NCI-H2029 treated with DMSO at 0.1 percent for 48 hours (cell line): ENCODE measurements around the gene TMCO5A.
"Not testable (repeated sequence)": the region's sequence is repeated elsewhere in the genome, so short reads cannot be mapped to it uniquely, and the experiment has no call there.

Experiments
- DNase-seq: peaks from one replicate; lab custom pipeline; 2025; lab: John Stamatoyannopoulos, UW

Gene TMCO5A

GRCh38 chr15:37934340-37934739 lies at the start of gene TMCO5A:
TMCO5A (plus strand) TSS chr15:37934640; CDS start chr15:37936324, 1,684 bp downstream.
- no peak for DNase-seq

GRCh38 chr15:37885651-37886050 lies 48.8 kb upstream of the TMCO5A start:
- DNase-seq: no peak

DNA sequence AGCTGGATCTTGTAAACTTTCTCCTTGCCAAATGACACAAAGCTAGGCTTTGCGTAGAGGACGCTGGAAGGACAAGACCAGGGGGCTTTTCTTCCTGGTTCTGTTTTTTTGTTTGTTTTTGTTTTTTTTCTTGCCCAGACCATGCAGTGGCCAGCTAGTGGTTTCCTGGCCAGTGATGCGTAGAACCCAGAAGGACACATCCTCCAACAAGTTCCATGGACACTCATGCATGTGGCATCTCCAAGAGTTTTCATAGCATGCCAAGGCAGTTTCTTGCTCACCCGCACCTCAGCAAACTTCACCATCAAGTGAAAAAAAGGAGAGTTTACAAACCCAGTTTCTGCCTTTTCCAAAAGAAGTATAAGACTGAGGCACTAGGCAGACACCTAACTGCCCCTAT lies 46.1 kb upstream of the TMCO5A start:
- no peak for DNase-seq

GRCh38 chr15:37891766-37892368 lies 42.6 kb upstream of the TMCO5A start:
- DNase-seq: no peak

GRCh38 chr15:37893309-37893708 lies 41.1 kb upstream of the TMCO5A start:
- no peak for DNase-seq

GRCh38 chr15:37898362-37898761 lies 36.1 kb upstream of the TMCO5A start:
- DNase-seq: no peak

GRCh38 chr15:37900326-37901221 lies 33.9 kb upstream of the TMCO5A start:
- DNase-seq: no peak

DNA sequence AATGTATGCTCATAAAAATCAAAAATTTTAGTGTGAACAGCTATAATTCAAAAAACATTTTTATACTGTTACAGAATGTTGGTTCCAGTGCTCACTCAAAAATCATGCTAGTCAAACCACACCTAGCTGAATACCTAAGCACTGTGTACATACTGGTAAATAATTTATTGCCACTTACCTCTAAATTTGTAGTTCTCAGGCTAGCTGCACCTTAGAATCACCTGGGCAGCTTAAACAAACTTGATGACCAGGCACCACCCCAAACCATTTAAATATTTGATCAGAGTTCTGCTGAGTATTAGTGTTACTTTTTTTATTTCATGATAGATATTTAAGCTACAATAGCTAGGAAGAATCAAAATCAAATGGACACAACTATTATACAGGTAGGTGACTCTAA lies 32.3 kb upstream of the TMCO5A start:
- DNase-seq: no peak

DNA sequence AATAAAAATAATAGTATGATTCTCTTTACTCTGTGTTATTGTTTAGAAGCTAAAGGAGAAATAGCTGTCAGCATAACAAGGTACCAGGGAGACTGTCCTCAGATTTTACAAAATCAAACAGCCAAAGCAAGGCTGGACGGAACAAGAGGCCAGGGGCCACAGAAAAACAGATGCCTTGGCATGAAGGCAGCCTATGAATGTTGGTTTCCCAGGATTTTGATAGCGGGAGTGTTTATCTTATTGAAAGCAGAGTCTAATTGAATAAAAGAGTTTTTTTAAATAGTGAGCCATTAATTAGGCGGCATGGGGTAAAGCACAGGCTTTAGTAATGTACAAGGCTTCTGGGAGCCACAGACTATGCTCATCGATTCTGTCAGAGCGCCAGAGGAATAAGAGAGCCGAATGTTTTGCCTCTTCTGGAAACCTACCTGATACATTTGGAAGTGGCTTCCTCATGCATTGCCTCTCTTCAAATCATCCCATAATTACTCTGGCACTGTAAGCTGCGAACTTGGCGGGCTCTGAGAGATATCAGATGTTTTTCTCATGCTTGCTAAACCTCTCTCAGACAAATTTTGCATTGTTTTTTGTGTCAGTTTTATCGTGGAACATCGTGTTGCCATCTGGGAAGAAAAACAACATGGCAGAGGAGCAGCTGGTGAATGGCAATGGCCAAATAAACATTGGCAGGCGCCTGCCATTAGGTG lies 30.4 kb upstream of the TMCO5A start:
- peak; percentile 48 for DNase-seq

- no peak for DNase-seq
Observed at GRCh38 chr15:37907136-37907535, 27.3 kb upstream of the TMCO5A start.

DNA sequence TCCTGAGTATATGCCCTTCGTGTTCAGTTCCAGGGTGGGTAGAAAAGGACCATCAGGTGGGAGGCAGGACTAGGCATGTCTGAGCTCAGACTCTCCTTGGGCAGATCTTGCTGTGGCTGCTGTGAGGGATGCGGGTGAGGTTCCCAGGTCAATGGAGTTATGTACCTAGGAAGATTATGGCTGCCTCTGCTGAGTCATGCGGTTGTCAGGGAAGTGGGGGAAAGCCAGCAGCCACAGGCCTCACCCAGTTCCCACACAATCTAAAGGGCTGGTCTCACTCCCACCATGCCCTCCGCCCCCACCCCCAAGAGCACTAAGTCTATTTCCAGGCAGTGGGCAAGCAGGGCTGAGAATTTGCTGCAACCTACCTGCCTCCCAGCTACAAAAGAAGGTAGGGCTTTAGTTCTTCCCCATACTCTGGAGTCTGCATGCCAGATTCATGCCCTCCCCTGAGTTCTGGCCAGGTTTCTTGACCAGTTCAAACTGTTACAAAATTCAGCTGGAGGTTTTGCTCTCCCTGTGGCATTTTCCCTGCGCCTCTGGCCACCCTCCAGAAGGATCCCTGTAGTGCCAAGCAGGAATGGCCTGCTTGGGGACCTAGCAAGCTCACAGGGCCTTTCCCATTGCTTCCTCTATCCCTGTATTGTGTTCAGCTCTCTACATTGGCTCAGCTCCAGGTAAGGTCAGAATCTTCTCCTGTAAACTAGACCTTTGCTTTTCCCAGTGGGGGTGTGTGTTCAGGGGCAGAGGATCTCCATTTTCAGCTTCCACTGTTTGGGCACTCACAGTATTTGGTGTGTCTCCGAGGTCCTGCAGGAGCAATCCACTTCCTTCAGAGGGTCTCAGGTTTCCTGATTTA lies 12.7 kb upstream of the TMCO5A start:
- no peak for DNase-seq

DNA sequence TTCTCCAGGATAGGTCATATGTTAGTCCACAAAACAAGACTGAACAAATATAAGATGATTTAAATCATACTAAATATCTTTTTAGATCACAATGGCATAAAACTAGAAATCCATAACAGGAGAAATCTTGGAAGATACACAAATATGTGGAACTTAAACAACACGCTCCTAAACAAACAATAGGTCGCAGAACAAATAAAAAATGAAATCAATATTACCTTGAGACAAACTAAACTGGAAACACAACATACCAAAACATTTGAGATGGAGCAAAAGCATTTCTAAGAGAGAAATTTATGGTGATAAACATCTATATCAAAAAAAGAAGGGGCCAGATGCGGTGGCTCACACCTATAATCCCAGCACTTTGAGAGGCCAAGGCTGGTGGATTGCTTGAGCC lies 8.3 kb upstream of the TMCO5A start:
- DNase-seq: no peak

DNA sequence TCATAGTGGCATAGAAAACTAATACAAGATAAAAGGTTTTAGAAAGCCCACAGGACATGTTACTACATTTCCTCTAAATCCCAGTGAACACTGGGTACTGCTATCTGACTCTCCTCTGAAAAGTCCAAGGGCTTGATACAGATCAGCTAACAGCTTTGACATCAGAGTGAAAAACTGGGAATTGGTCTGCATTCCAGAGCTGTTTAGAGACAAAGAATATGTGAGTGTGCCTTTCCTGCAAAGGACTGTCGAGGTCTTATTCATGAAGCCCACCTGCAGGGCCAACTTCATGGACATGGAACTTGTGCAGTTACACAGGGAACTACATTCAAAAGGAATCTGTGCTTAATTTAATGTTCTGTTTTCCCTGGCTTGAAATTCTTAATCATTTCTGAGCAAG lies 5.2 kb upstream of the TMCO5A start:
- no peak for DNase-seq

- no peak for DNase-seq
Observed at GRCh38 chr15:37931321-37931720, 3.1 kb upstream of the TMCO5A start.

- DNase-seq: no peak
Observed at GRCh38 chr15:37931868-37932267, 2.6 kb upstream of the TMCO5A start.

DNA sequence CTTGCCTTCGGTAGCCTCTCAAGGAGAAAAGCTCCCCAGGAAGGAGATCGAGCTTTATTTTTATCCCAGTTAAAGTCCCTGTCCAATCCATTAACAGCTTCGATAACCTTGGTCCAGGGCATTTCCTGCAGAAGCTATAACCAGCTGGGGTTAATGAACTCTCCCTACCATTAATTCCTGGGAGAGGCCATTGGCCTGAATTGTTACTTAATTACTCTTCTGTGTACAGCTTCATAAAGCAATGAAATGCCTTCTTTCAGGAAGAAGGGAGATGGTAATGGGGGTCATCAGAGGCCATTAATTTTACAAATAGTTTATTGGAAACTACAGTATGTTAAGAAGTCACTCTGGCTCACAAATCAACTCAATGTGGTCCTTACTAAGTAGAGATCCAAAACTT lies 1.9 kb upstream of the TMCO5A start:
- no peak for DNase-seq

GRCh38 chr15:37933666-37934065 lies 774 bp upstream of the TMCO5A start:
- no peak for DNase-seq

DNA sequence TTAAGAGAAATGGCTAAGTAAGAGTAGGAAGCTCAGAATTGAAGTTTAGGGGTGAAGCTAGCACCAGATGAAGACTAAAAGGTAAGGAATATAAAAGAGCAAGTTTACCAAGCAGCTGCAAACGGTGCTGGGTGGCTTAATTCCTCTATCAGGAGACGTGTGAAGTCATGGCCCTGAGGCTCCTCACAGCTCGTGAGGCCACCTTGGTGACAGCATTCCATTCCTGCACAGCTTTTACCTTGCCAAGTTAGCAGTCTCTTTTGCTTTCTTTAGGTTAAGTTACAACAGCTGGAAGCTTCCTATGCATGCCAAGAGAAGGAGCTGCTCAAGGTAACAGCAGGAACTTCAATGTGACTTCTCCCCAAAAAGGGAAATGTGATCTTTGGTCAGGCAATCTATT lies 6.4 kb downstream of the TMCO5A start:
- no peak for DNase-seq

DNA sequence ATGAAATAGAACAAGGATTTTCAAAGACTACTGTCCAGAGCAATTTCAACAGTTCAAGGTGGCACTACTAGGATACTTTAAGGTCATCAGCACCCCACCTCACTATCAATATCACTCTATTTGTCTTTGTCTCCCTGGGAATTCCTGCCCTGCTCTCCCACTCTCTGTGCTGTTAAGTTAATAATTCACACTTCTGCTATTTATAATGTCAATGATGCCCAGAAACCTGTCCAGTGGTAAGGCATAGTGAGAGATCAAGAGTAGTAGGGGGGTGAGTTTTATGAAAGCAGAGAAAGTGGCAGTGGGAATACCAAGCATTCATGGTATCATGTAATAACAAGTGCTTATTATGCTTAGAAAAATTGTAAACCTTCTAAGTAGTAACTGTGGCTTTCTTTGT lies 7.3 kb downstream of the TMCO5A start:
- no peak for DNase-seq

DNA sequence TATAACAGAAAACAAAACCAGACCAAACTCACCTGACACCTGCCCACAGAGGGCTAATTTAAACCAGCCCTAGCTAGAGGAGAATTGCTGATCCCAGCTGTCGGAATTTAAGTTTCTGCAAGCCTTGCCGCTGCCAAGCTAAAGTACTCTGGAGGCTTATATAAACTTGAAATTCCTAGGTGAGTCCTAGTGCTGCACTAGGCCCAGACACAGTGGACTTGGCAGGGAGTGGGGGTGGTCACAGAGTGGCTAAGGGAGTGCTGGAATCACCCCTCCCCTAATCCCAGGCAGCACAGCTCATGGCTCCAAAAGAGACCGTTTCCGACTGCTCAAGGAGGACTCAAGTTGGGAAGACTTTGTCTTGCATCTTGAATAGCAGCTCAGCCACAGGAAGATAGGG lies 17.6 kb downstream of the TMCO5A start:
- no peak for DNase-seq

- not testable (repeated sequence) for DNase-seq
Observed at GRCh38 chr15:37960742-37961141, 26.3 kb downstream of the TMCO5A start.

- DNase-seq: no peak
Observed at GRCh38 chr15:37967788-37968187, 33.3 kb downstream of the TMCO5A start.
